SK-N-SH treated with all-trans-retinoic acid at 6 μM for 48 hours (cell line): ENCODE data around the gene COX17.

Experiments used
- ARNTL ChIP-seq: fragments of 450-650 bp; formaldehyde crosslinking; IDR thresholded peaks from 2 replicates; pipeline ENCODE4 v1.5.0; 2020; ENCODE audit warnings: low read depth, mild to moderate bottlenecking, moderate library complexity, borderline replicate concordance
- BACH2 ChIP-seq: fragments of 250-450 bp; sonication (Bioruptor Pico); IDR thresholded peaks from 2 replicates; pipeline ENCODE4 v1.9.0; 2021; ENCODE audit warnings: mild to moderate bottlenecking, borderline replicate concordance
- CREB5 ChIP-seq: fragments of 250-450 bp; sonication (Bioruptor Pico); IDR thresholded peaks from 2 replicates; pipeline ENCODE4 v1.5.1; 2020; ENCODE audit warnings: low read depth, mild to moderate bottlenecking, moderate library complexity
- CSRNP3 ChIP-seq: fragments of 250-450 bp; sonication (Bioruptor Pico); IDR thresholded peaks from 2 replicates; pipeline ENCODE4 v1.5.1; 2021; ENCODE audit warnings: mild to moderate bottlenecking, moderate library complexity
- GLIS3 ChIP-seq: fragments of 250-450 bp; sonication (Bioruptor Pico); IDR thresholded peaks from 2 replicates; pipeline ENCODE4 v1.5.0; 2020; ENCODE audit warnings: mild to moderate bottlenecking, moderate library complexity
- PATZ1 ChIP-seq: fragments of 250-450 bp; sonication (Bioruptor Pico); IDR thresholded peaks from 2 replicates; pipeline ENCODE4 v1.8.0; 2020; ENCODE audit warnings: mild to moderate bottlenecking, moderate library complexity, borderline replicate concordance
- POU6F1 ChIP-seq: fragments of 250-450 bp; sonication (Bioruptor Pico); IDR thresholded peaks from 2 replicates; pipeline ENCODE4 v1.8.0; 2021; ENCODE audit warnings: low read depth, mild to moderate bottlenecking, moderate library complexity, borderline replicate concordance
- RARB ChIP-seq: fragments of 250-450 bp; sonication (Bioruptor Pico); IDR thresholded peaks from 2 replicates; pipeline ENCODE4 v1.8.0; 2021; ENCODE audit warnings: mild to moderate bottlenecking, moderate library complexity
- SNAI2 ChIP-seq: fragments of 250-450 bp; sonication (Bioruptor Pico); IDR thresholded peaks from 2 replicates; pipeline ENCODE4 v1.5.0; 2020; ENCODE audit warnings: mild to moderate bottlenecking, moderate library complexity
- TCF4 ChIP-seq: fragments of 250-450 bp; sonication (Bioruptor Pico); IDR thresholded peaks from 2 replicates; pipeline ENCODE4 v1.8.0; 2021; ENCODE audit warnings: mild to moderate bottlenecking, moderate library complexity, borderline replicate concordance
- ZFP3 ChIP-seq: fragments of 250-450 bp; sonication (Bioruptor Pico); IDR thresholded peaks from 2 replicates; pipeline ENCODE4 v1.5.0; 2020; ENCODE audit warnings: mild to moderate bottlenecking, moderate library complexity
- ZFP30 ChIP-seq: fragments of 450-650 bp; formaldehyde crosslinking; IDR thresholded peaks from 2 replicates; pipeline ENCODE4 v1.5.0; 2022; ENCODE audit warnings: mild to moderate bottlenecking, moderate library complexity
- ZNF565 ChIP-seq: fragments of 450-650 bp; formaldehyde crosslinking; conservative IDR thresholded peaks from 2 replicates; pipeline ENCODE4 v1.5.0; 2020; ENCODE audit warnings: low read depth, mild to moderate bottlenecking, moderate library complexity
- ZNF70 ChIP-seq: fragments of 450-650 bp; formaldehyde crosslinking; IDR thresholded peaks from 2 replicates; pipeline ENCODE4 v1.5.0; 2020; ENCODE audit warnings: mild to moderate bottlenecking, moderate library complexity

- TF ChIP-seq ZFP3 (CRISPR knock-in tag), result no peak
- TF ChIP-seq ZNF565 (CRISPR knock-in tag), result no peak
- TF ChIP-seq TCF4 (CRISPR knock-in tag), result no peak
- TF ChIP-seq ZNF70 (CRISPR knock-in tag), result no peak
- no peak for TF ChIP-seq PATZ1 (CRISPR knock-in tag)
- TF ChIP-seq SNAI2 (CRISPR knock-in tag), result no peak
- no peak for TF ChIP-seq CREB5 (CRISPR knock-in tag)
- TF ChIP-seq ZFP30 (CRISPR knock-in tag), result no peak
- TF ChIP-seq RARB (CRISPR knock-in tag), result no peak
- TF ChIP-seq ARNTL (CRISPR knock-in tag), result no peak
- TF ChIP-seq GLIS3 (CRISPR knock-in tag), result no peak
- TF ChIP-seq BACH2, result no peak
- TF ChIP-seq CSRNP3, result no peak
- no peak for TF ChIP-seq POU6F1
Observed at GRCh38 chr3:119717520-119717919, 40.3 kb upstream of the COX17 start.
